GM21515 (cell line): Measurements from ENCODE around the gene ABHD2.
"Not testable (repeated sequence)": the region's sequence is repeated elsewhere in the genome, so short reads cannot be mapped to it uniquely, and the experiment has no call there.

Experiments
- ATAC-seq: cut with Tn5 transposase; IDR thresholded peaks from one replicate; pipeline ENCODE4 v1.9.1; 2021; ENCODE audit not compliant: unreplicated experiment

The ABHD2 gene

GRCh38 chr15:89087830-89088604, at the start of gene ABHD2:
TSS of gene ABHD2 (plus strand) at chr15:89088456. CDS start at chr15:89116328, 27,872 bp downstream.
- ATAC-seq, result peak; percentile 96

DNA sequence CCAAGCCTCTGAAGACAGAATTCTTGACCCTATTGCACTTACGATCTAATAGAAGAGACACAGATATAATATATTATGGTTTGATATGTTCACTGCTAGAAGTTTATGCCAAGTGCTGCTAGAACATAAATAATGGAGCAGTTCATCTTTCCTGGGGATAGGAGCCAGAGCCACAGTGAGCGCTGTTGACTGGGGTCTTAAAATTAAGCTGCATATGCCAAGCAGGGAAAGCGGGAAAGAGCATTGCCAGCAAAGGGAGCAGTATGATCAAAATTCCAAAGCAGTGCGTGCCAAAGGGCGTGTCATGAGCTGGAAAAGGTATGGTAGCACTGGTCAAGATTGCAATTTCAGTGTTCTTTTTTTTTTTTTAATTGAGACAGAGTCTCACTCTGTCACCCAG, 49.1 kb upstream of the ABHD2 start:
- ATAC-seq, result no peak

DNA sequence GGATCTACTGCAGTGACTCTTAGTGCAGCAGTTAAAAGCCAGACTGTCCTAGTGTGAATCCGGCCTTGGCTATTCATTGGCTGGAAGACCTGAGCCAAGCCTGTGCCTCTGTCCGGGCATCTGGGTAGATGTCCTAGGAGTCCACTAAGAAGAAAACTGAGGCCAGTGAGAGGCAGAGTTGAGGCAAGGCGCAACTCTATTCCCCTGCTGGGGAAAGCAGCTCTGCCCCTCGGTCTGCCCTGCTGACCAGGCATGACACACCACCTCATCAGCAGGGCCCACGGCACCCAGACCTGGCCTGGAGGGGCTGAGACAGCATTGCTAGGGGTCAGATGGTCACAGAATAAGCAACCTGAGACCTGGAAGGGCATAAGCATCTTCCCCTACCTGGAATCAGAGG, 46.7 kb upstream of the ABHD2 start:
- no peak for ATAC-seq

GRCh38 chr15:89042387-89042786, 45.9 kb upstream of the ABHD2 start:
- no peak for ATAC-seq

GRCh38 chr15:89043031-89044002, 44.9 kb upstream of the ABHD2 start:
- ATAC-seq, result no peak

- ATAC-seq, result not testable (repeated sequence)
Measured at GRCh38 chr15:89049016-89049666, 39.1 kb upstream of the ABHD2 start.

DNA sequence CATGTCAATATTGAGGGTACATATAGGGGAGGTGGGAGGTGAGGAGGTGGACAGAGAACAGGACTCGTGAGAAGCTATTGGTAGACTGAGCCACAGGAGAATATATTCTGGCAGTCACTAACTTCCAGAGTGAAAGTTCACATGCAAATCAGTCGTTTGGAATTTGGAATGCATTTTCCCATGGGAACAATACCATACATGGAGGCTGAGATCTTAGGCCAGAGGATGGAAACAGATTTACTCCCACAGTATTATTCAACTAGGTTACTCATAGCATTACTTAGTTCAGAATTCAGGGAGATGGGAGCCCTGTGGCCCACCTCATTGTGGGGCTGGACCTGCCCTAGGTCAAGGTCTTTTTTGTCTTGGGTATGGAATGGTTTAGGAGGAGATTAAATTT, 36.4 kb upstream of the ABHD2 start:
- no peak for ATAC-seq

DNA sequence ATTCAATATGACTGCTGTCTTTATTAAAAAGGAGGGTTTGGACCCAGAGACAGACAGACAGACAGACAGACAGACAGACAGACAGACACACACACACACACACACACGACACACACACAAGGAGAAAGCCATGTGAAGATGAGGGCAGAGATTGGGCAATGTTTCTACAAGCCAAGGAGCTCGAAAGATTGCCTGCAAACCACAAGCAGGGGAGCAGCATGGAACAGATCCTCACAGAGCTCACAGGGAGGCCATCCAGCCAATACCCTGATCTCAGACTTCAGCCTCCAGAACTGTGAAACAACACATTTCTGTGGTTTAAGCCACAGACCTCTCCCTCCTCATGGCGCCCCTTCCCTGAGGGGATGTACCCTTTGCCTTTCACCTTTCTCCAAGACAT, 35.8 kb upstream of the ABHD2 start:
- ATAC-seq, result no peak

DNA sequence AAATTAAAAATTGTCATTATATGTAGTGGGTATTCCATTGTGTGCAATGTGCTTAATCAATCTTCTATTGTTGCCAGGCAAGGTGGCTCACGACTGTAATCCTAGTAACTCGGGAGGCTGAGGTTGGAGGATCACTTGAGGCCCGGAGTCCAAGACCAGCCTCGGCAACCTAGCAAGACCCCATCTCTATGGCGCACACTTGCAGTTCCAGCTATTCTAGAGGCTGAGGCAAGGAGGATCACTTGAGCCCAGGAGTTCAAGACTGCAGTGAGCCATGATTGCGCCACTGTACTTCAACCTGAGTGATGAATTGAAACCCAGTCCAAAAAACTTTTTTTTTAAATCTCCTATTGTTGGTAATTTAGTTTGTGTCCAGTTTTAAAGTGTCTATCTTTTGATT, 33.4 kb upstream of the ABHD2 start:
- no peak for ATAC-seq

GRCh38 chr15:89057506-89058133, 30.6 kb upstream of the ABHD2 start:
- no peak for ATAC-seq

DNA sequence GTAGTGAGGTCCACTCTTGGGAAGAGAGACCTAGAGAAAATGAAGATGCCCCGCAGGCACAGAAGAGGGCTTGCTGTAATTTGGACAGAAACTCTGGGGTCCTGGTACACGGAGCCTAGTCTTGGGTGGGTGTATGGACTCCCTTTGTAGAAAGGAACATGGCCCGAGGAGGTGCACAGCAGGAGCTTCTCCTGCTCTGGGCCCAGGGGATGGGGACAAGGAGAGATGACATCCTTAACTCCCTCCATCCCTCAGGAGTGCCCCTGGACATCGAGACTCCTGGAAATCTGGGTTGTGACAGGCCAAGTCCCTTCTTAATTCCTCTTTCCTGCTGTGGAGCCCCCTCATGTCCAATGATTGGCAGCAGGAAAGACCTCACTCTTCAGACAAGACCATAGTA, 29.9 kb upstream of the ABHD2 start:
- ATAC-seq, result no peak

DNA sequence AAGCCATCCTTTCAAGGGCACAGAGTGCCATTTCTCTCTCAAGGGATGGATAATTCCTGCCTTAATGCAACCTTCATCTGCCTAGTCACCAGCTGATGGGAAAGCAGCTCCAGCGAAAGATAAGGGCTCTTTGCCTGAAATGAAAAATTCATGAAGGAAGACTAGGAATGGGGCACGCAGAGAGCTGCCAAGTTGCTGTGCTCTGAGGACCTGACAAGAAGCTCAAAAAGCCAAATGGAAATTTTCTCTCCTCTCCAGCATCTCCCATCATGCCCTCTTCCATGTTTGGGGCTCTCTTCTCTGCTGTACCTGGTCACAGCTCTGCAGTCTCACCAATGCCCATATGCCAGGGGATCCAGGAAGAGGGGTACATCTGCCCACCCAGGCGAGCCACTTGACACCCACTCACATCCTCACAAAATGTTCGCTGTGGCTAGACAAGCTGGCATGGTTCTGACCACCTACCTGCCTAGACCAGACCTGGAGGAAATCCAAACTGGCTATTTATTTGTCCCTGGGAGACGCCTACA, 29.3 kb upstream of the ABHD2 start:
- ATAC-seq, result no peak

DNA sequence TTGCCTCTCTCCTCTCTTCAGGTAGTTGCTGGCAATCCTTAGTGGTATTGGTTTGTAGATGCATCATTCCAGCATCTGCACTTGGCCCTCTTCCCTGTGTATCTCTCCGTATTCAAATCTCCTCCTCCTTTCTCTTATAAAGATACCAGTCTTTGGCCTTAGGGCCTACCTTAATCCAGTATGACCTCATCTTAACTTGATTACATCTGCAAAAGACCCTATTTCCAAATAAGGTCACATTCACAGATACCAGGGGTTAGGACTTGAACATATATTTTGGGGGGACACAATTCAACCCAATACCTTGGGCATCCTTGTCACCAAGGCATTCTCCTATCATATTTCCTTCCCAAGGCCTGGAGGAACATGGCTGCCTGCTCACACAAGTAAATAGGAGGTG, 22.0 kb upstream of the ABHD2 start:
- no peak for ATAC-seq

DNA sequence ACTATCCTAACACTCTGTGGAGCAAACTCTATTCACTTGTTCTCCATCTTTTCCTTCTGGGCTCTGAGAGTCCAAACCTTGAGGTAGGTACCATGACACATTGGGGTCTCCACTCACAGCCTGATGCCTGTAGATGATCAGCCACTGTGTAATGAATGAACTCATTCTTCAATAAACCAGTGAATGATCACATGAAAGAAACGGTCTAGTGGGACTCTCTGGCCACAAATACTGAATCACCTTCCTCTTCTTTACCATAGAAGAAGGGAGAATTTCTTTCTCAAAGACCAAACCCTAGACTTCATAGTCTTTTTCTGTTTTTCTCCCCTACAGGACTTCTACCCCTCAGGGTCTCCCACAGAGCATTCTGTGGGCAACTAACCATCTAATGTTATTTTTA, 20.5 kb upstream of the ABHD2 start:
- peak; percentile 29 for ATAC-seq

GRCh38 chr15:89068325-89068784, 19.9 kb upstream of the ABHD2 start:
- peak; percentile 93 for ATAC-seq

GRCh38 chr15:89070197-89071124, 17.8 kb upstream of the ABHD2 start:
- no peak for ATAC-seq

DNA sequence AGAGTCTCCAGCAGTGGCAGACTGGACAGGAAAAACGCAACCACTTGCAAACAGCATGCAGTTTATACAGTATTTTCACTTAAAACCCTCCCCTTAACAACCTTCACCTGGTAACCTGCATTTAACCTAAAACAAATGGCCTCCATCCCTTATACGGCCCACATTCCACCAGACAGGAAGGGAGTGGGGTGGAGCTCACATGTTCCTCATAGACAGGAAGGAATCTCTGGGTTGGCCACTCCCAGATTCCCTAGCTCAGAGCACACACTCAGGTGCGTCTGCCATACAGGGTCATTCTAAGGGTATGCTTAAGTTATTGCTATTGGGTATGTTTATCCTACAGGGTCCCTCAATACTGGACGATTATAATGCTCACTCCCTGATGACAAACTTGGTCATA, 16.8 kb upstream of the ABHD2 start:
- ATAC-seq, result no peak

DNA sequence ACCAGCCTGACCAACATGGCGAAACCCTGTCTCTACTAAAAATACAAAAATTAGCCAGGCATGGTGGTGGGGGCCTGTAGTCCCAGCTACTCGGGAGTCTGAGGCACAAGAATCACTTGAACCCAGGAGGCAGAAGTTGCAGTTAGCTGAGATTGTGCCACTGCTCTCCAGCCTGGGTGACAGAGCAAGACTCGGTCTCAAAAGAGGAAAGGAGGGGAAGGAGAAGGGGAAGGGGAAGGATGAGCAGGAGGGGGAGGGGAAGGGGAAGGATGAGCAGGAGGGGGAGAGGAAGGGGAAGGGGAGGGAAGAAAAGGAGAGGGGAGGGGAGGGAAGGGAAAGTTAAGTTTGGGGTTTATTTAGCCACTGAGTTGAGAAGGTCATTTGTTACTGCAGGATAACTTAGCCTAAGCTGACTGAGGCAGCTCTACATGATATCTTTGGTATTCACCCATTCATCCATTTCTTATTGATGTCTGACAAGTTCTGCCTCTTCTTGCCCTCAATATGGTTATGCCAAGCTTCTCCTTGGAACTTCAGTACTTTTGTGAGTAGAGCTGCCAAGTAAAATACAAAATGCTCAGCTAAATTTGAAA, 15.9 kb upstream of the ABHD2 start:
- ATAC-seq, result no peak

DNA sequence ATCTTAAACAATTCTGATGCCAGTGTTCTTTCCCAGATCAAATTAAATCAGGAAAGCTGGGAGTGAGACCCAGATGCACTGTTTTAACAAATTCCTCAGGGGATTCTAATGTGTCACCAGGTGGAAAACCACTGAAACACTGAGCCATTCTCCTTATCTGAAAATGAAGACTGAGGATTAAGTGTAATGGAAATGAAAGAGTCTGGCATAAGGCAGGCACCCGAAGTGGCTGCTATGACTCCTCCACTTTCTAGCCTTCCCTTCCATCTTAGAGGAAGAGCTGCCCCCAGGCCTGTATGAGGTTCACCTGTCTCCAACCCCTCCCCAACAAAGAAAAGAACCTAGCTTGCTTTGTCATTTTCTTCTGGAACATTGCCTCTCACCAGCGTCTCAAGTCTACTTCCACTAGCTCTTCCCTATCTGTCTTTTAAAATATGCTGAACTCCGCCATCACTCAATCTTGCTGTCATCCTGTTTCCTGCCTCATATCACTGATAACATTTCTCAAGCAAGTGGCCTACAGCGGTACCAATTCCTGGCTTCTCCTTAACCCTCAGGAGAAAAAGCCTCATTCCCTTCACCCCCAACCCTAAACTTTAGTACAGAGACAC, 13.7 kb upstream of the ABHD2 start:
- no peak for ATAC-seq
